SK-N-SH (cell line): ENCODE measurements around the gene MGAT1.

Source experiments
- GABPA ChIP-seq: IDR thresholded peaks from 2 replicates; pipeline ENCODE4 v1.4.0; 2012; ENCODE audit warnings: low read depth, mild to moderate bottlenecking
- MAX ChIP-seq: IDR thresholded peaks from 2 replicates; pipeline ENCODE4 v1.4.0; 2012; ENCODE audit warnings: low read depth
- NFIC ChIP-seq: IDR thresholded peaks from 2 replicates; pipeline ENCODE4 v1.4.0; 2012; ENCODE audit warnings: borderline replicate concordance
- RCOR1 ChIP-seq: fragments of 150-350 bp; IDR thresholded peaks from 2 replicates; pipeline ENCODE4 v1.6.1; 2017; ENCODE audit warnings: antibody characterized with exemption, low read length
- RFX5 ChIP-seq: IDR thresholded peaks from 2 replicates; pipeline ENCODE4 v1.6.1; 2012; ENCODE audit warnings: mild to moderate bottlenecking, improper control_type of control experiment, low read length
- TAF1 ChIP-seq: IDR thresholded peaks from 2 replicates; pipeline ENCODE4 v1.6.1; 2012; ENCODE audit warnings: low read depth, mild to moderate bottlenecking, low read length, moderate library complexity, borderline replicate concordance
- YY1 ChIP-seq: IDR thresholded peaks from 2 replicates; pipeline ENCODE4 v1.4.0; 2012; ENCODE audit warnings: low read depth, mild to moderate bottlenecking
- TF ChIP-seq, protein P1 (sequence below): fragments of 200-600 bp; sonication (generic); IDR thresholded peaks from 2 replicates; pipeline ENCODE4 v1.6.1; 2017; ENCODE audit warnings: antibody characterized with exemption, mild to moderate bottlenecking, moderate library complexity

- TF ChIP-seq, protein P1, sequence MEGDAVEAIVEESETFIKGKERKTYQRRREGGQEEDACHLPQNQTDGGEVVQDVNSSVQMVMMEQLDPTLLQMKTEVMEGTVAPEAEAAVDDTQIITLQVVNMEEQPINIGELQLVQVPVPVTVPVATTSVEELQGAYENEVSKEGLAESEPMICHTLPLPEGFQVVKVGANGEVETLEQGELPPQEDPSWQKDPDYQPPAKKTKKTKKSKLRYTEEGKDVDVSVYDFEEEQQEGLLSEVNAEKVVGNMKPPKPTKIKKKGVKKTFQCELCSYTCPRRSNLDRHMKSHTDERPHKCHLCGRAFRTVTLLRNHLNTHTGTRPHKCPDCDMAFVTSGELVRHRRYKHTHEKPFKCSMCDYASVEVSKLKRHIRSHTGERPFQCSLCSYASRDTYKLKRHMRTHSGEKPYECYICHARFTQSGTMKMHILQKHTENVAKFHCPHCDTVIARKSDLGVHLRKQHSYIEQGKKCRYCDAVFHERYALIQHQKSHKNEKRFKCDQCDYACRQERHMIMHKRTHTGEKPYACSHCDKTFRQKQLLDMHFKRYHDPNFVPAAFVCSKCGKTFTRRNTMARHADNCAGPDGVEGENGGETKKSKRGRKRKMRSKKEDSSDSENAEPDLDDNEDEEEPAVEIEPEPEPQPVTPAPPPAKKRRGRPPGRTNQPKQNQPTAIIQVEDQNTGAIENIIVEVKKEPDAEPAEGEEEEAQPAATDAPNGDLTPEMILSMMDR, result no peak
- TF ChIP-seq TAF1, result no peak
- no peak for TF ChIP-seq GABPA
- TF ChIP-seq RFX5, result no peak
- no peak for TF ChIP-seq NFIC
- TF ChIP-seq YY1, result no peak
- TF ChIP-seq RCOR1, result no peak
- no peak for TF ChIP-seq MAX
Observed at GRCh38 chr5:180824630-180825476, 22.2 kb upstream of the MGAT1 start.
